ENCODE measurements around the gene ALKBH7. TPM values are rescaled to one million over a fixed set of nuclear protein-coding genes. Genes with fewer than 3 reads are reported as not detected.

Gene ALKBH7
- total and polyA plus RNA-seq, 2 experiments from 2014 or later = 75.4 to 76.1 TPM

DNA sequence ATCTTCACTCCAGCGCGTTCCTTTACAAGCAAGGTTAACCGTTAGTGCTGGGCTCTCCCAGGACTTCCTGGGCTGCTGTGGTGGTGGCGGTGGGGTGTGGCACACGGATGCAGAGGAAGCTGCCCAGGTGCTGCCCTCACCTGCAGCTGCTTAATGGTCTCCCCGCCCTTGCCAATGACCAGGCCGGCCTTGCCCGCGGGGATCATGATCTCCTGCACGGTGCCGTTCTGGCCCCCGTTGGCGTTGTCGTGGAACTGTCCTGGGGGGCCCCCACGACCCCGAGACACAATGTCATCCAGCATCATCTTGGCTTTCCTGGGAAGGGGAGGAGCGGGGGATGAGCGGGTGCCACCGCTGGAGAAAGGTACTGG, 46.0 kb downstream of the ALKBH7 start (continued):
- TF ChIP-seq REST (IDR thresholded peaks at IDR 0.05; ENCODE audit: unreplicated experiment) (no peak), NANOG (IDR thresholded peaks at IDR 0.05; ENCODE audit: borderline replicate concordance) (no peak)

DNA sequence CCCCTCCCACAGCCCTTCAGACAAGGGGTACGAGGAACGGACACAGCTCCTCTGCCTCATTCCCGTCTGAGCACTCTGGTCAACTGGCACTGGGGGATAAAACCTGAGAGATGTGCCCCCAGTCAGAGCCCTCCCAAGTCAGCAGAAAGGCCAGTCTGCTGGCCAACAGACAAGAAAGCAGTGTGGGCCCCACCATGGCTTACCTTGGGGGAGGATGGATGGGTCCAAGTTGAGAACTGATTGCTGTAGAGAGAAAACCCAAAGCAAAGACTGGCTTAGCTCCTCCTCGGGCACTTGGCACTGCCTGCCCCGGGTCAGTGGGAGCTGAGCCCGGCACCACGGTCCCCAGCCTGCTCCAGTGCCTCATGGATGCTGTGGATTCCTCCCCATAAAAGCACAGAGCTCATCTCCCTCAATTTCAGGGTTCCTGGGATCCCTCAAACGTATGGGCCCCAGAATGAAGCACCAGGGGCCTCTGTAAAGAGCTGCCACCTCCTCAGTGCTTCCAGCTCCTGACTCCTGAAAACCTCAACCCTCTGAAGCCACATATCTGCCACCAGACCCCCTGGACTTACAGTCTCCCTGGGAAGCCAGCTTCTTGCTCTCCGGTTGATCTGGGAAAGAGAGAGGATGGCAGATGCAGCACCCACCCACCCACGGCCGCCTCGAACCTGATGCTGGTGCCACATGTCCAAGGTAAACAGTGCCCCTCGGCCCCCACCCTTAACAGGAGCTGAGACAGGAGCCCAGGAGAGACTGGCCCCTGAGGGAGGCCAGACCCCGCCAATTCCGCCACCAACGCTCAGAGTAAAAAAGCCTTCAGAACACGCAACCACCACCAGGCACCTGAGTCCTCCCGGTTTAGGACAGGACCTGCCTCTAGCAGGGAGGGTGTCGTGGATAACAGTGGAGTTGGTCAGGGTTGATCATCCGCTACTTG, 48.8 kb downstream of the ALKBH7 start:
- H3K27me3 Mint-ChIP-seq (ENCODE audit: insufficient read depth, low read depth, poor library complexity) = peaks cover 19% of the 10 kb centered on the region
- Histone ChIP-seq H3K36me3 (ENCODE audit: insufficient read depth) (peaks cover 43% of the 10 kb centered on the region), H3K4me2 (no peak overlapping the region), H3K27ac (ENCODE audit: low read depth) (peak overlapping the region; percentile 19; the same call in 1 of the 2 replicates), H3K4me3 (no peak overlapping the region), H3F3A (replicated peaks; ENCODE audit: low read depth) (0 out of 2 replicates have a peak, but pooled peaks cover 9% of the 10 kb centered on the region), H3K9me2 (ENCODE audit: insufficient read depth) (peaks cover 7% of the 10 kb centered on the region; the same call in 1 of the 2 replicates), H4K20me1 (replicated peaks; ENCODE audit: insufficient read depth) (peaks cover 42% of the 10 kb centered on the region), H3K4me1 (ENCODE audit: insufficient read depth) (peaks cover 8% of the 10 kb centered on the region; the same call in 1 of the 2 replicates), H2AFZ (no peak overlapping the region), H3K27me3 (ENCODE audit: insufficient read depth) (no peaks in the 10 kb centered on the region), H3K79me2 (replicated peaks; ENCODE audit: insufficient read depth) (peaks cover 60% of the 10 kb centered on the region)
- H3K4me1 Mint-ChIP-seq = peaks cover 13% of the 10 kb centered on the region
- TF ChIP-seq REST (IDR thresholded peaks at IDR 0.05; ENCODE audit: unreplicated experiment) = no peak
- H3K4me3 Mint-ChIP-seq = no peak overlapping the region; the same call in 2 of the 3 replicates
- ATAC-seq (no peak), DNase-seq (ENCODE audit: low spot score) (no peak)
- peaks cover 9% of the 10 kb centered on the region for H3K9me3 Mint-ChIP-seq
- H3K27ac Mint-ChIP-seq = no peak overlapping the region
- H3K36me3 Mint-ChIP-seq (ENCODE audit: low read depth) = peaks cover 83% of the 10 kb centered on the region
